Lung (tissue), 12 donors: ENCODE results near the gene MMRN1. TPM values are rescaled to one million over a fixed set of nuclear protein-coding genes. Genes with fewer than 3 reads are reported as not detected.

ENCODE experiments used
- ATAC-seq: fragments of 200-7000 bp; cut with Tn5 transposase; one replicate; pipeline ENCODE4 v1.9.1; 2020; ENCODE audit warnings: moderate number of reproducible peaks; ENCODE audit not compliant: insufficient read depth, low FRiP score
- DNase-seq, 3 donors: peaks; one replicate each; pipeline ENCODE4 v3.0.0-alpha.2; 2013 to 2017
- H3K27ac ChIP-seq, 2 donors: one replicate each; pipeline ENCODE4 v1.5.1; 2013; ENCODE audit warnings: mild to moderate bottlenecking in 2 of 2, moderate library complexity in 2 of 2, control low read depth in 1 of 2, inconsistent platforms in 1 of 2, low read depth in 1 of 2, low read length in 1 of 2
- H3K27me3 ChIP-seq, 3 donors: one replicate each; pipeline ENCODE4 v1.5.1; 2013; ENCODE audit warnings: low read length in 2 of 3; ENCODE audit not compliant: control insufficient read depth in 3 of 3, insufficient read depth in 3 of 3
- H3K36me3 ChIP-seq, 4 donors: one replicate each; pipeline ENCODE4 v1.5.1; 2013; ENCODE audit warnings: low read length in 4 of 4, mild to moderate bottlenecking in 1 of 4, moderate library complexity in 1 of 4; ENCODE audit not compliant: control insufficient read depth in 4 of 4, insufficient read depth in 4 of 4
- H3K4me1 ChIP-seq, 5 donors: one replicate each; pipeline ENCODE4 v1.5.1; 2013; ENCODE audit warnings: low read length in 5 of 5, mild to moderate bottlenecking in 2 of 5, moderate library complexity in 1 of 5; ENCODE audit not compliant: control insufficient read depth in 5 of 5, insufficient read depth in 5 of 5
- H3K4me3 ChIP-seq: one replicate; pipeline ENCODE4 v1.5.1; 2013; ENCODE audit warnings: mild to moderate bottlenecking, control low read depth, moderate library complexity
- H3K9ac ChIP-seq, 2 donors: one replicate each; pipeline ENCODE4 v1.5.1; 2013; ENCODE audit warnings: low read length in 2 of 2, control low read depth in 1 of 2; ENCODE audit not compliant: insufficient read depth in 1 of 2
- H3K9me3 ChIP-seq, 4 donors: one replicate each; pipeline ENCODE4 v1.5.1; 2013; ENCODE audit warnings: low read length in 3 of 4, mild to moderate bottlenecking in 1 of 4, moderate library complexity in 1 of 4; ENCODE audit not compliant: control insufficient read depth in 4 of 4, insufficient read depth in 3 of 4
- CTCF ChIP-seq: IDR thresholded peaks from 2 replicates; pipeline ENCODE4 v1.5.1; 2012; ENCODE audit warnings: mild to moderate bottlenecking; ENCODE audit errors: control extremely low read depth, extremely low read depth
- WGBS, 2 donors: extraction: QIAGEN DNeasy Blood & Tissue Kit; methylation state at CpG; one replicate each; pipeline ENCODE4 v1.1.7; 2013; 5-methylcytosine and 5-hydroxymethylcytosine counted together
- polyA plus RNA-seq, 2 donors: library from polyadenylated mRNA; stranded (reverse); fragments of 200-250 nt; gene quantifications; one replicate each; pipeline ENCODE4 v1.2.1, GENCODE V29; 2013
- total RNA-seq, 2 donors: library from RNA; depleted of rRNA in 1 of 2; stranded (reverse); fragments of >200 nt in 1 of 2; gene quantifications; one replicate each; pipeline ENCODE4 v1.2.1, GENCODE V29; 2014 to 2021
- donor health status: control.
- donor health status: control.
- donor health status: Bipolar disorder and iron deficiency.
- donor health status: healthy.
- donor health status: DM: yes; HTN: yes; CAD: no.

The MMRN1 gene
- total and polyA plus RNA-seq, 4 donors = 10.2 to 37.4 (median 26.2) TPM

- no peak for ATAC-seq
- no peaks in the 10 kb centered on the region for H3K4me1 ChIP-seq
- no peak for TF ChIP-seq CTCF
- DNase-seq = no peak
- no peaks in the 10 kb centered on the region for H3K36me3 ChIP-seq
- WGBS, 2 donors = 93 to 99% methylated on average over 2 of the region's 2 CpGs
- H3K27ac ChIP-seq = no peak overlapping the region
- H3K4me3 ChIP-seq = no peak overlapping the region
- H3K27me3 ChIP-seq = no peaks in the 10 kb centered on the region
- peaks cover 0 to 3% (median 0%) of the 10 kb centered on the region in 4 donors for H3K9me3 ChIP-seq
- no peak overlapping the region for H3K9ac ChIP-seq
Observed at GRCh38 chr4:89988268-89988667, 93.6 kb downstream of the MMRN1 start.

- TF ChIP-seq CTCF = no peak
- 47 to 73% methylated on average over 1 of the region's 1 CpG for WGBS, 2 donors
- no peak for ATAC-seq
- H3K9me3 ChIP-seq = peaks cover 0 to 3% (median 0%) of the 10 kb centered on the region in 4 donors
- H3K4me3 ChIP-seq = no peak overlapping the region
- no peak overlapping the region for H3K9ac ChIP-seq
- H3K36me3 ChIP-seq = no peaks in the 10 kb centered on the region
- no peak for DNase-seq
- no peak overlapping the region for H3K27ac ChIP-seq
- H3K4me1 ChIP-seq = no peaks in the 10 kb centered on the region
- no peaks in the 10 kb centered on the region for H3K27me3 ChIP-seq
Observed at GRCh38 chr4:89992744-89993143, 98.1 kb downstream of the MMRN1 start.

GRCh38 chr4:89994176-89994873 is 99.7 kb downstream of the MMRN1 start:
- H3K4me3 ChIP-seq = no peak overlapping the region

More at GRCh38 chr4:89994176-89994873, 99.7 kb downstream of the MMRN1 start:
- 74 to 88% methylated on average over 3 of the region's 3 CpGs for WGBS, 2 donors
- no peak overlapping the region for H3K27ac ChIP-seq
- H3K9ac ChIP-seq = no peak overlapping the region
- no peaks in the 10 kb centered on the region for H3K36me3 ChIP-seq
- H3K27me3 ChIP-seq = no peaks in the 10 kb centered on the region
- TF ChIP-seq CTCF = no peak
- ATAC-seq = no peak
- no peaks in the 10 kb centered on the region for H3K9me3 ChIP-seq
- DNase-seq = no peak
- peaks cover 0 to 4% (median 0%) of the 10 kb centered on the region in 5 donors for H3K4me1 ChIP-seq
